Calu3 (cell line): Measurements from ENCODE around the gene EFCC1. TPM values are rescaled to one million over a fixed set of nuclear protein-coding genes. Genes with fewer than 3 reads are reported as not detected.
"Not testable (repeated sequence)": the region's sequence is repeated elsewhere in the genome, so short reads cannot be mapped to it uniquely, and the experiment has no call there.

Experiments
- BruUV-seq: library from RNA; stranded (reverse); fragments of 400-500 nt; replicated peaks from 2 replicates; lab custom pipeline; 2021; lab: Mats Ljungman, UMichigan
- CTCF ChIA-PET: fragments of 300-600 bp; sonication (Branson Sonifier 250); formaldehyde crosslinking; loops from one replicate; lab custom pipeline; 2022; ENCODE audit warnings: antibody characterized with exemption; lab: Charles Lee
- DNase-seq: peaks from one replicate; pipeline ENCODE4 v3.0.0; 2022
- H3K27ac Mint-ChIP-seq: one replicate; pipeline ENCODE4 v1.8.0; 2022; ENCODE audit warnings: mixed read lengths; ENCODE audit not compliant: unreplicated experiment
- H3K27me3 Mint-ChIP-seq: one replicate; pipeline ENCODE4 v1.8.0; 2022; ENCODE audit warnings: mixed read lengths; ENCODE audit not compliant: unreplicated experiment
- H3K36me3 Mint-ChIP-seq: one replicate; pipeline ENCODE4 v1.8.0; 2022; ENCODE audit warnings: mild to moderate bottlenecking, moderate library complexity, mixed read lengths; ENCODE audit not compliant: insufficient read depth, unreplicated experiment
- H3K4me1 Mint-ChIP-seq: one replicate; pipeline ENCODE4 v1.8.0; 2022; ENCODE audit warnings: mild to moderate bottlenecking, low read depth, mixed read lengths; ENCODE audit not compliant: unreplicated experiment
- H3K4me3 Mint-ChIP-seq: one replicate; pipeline ENCODE4 v1.8.0; 2022; ENCODE audit warnings: mild to moderate bottlenecking, low read depth, moderate library complexity, mixed read lengths; ENCODE audit not compliant: unreplicated experiment
- H3K9me3 Mint-ChIP-seq: one replicate; pipeline ENCODE4 v1.8.0; 2022; ENCODE audit warnings: low read depth, mixed read lengths; ENCODE audit not compliant: unreplicated experiment
- CTCF ChIP-seq: fragments of 200-600 bp; IDR thresholded peaks from one replicate; pipeline ENCODE4 v1.8.0; 2022; ENCODE audit warnings: antibody characterized with exemption; ENCODE audit not compliant: unreplicated experiment
- intact Hi-C: fragments of 100-400 bp; cut with micrococcal nuclease; formaldehyde crosslinking; loops from one replicate; pipeline ENCODE4 v1.10.0; 2022; ENCODE audit not compliant: unreplicated experiment
- total RNA-seq: library from RNA; stranded (reverse); gene quantifications from 2 replicates; pipeline ENCODE4 v1.2.3, GENCODE V29; 2022

Gene EFCC1
- total RNA-seq, 1 experiment from 2014 or later = not detected

- no peak for DNase-seq
- no peak overlapping the region for H3K27ac Mint-ChIP-seq
- TF ChIP-seq CTCF = no peak
- H3K27me3 Mint-ChIP-seq = peaks cover 42% of the 10 kb centered on the region
- CTCF ChIA-PET = interaction anchor here (0.6 to 0.9 kb wide), 4 partner anchors 12 to 91 kb away, joined by 3 to 4 read pairs (median 3); no protein-coding TSS in a partner anchor
- no TSS peak for BruUV-seq
- peaks cover 4% of the 10 kb centered on the region for H3K36me3 Mint-ChIP-seq
- H3K9me3 Mint-ChIP-seq = peaks cover 3% of the 10 kb centered on the region
- no peak overlapping the region for H3K4me3 Mint-ChIP-seq
- no peaks in the 10 kb centered on the region for H3K4me1 Mint-ChIP-seq
- intact Hi-C loops = no loop called here
Observed at GRCh38 chr3:129065016-129065719, 64.1 kb downstream of the EFCC1 start.

GRCh38 chr3:129065720-129066073, 64.6 kb downstream of the EFCC1 start:
- CTCF ChIA-PET = interaction anchor here (0.6 to 0.9 kb wide), 3 partner anchors 12 to 90 kb away, joined by 3 read pairs; no protein-coding TSS in a partner anchor
- Mint-ChIP-seq H3K27ac (no peak overlapping the region), H3K36me3 (peaks cover 4% of the 10 kb centered on the region), H3K9me3 (peaks cover 3% of the 10 kb centered on the region), H3K4me3 (no peak overlapping the region), H3K4me1 (no peaks in the 10 kb centered on the region), H3K27me3 (peaks cover 48% of the 10 kb centered on the region)
- TF ChIP-seq CTCF = no peak
- intact Hi-C loops = no loop called here
- no peak for DNase-seq
- no TSS peak for BruUV-seq

- not testable (repeated sequence) for BruUV-seq, H3K4me3 Mint-ChIP-seq
- CTCF ChIA-PET = interaction anchor here (0.6 to 2.2 kb wide), 4 partner anchors 14 to 1285 kb away, joined by 3 to 14 read pairs (median 5); no protein-coding TSS in a partner anchor
Observed at GRCh38 chr3:129067719-129068118, 66.6 kb downstream of the EFCC1 start.

GRCh38 chr3:129068291-129068886, 67.3 kb downstream of the EFCC1 start:
- H3K9me3 Mint-ChIP-seq = peaks cover 3% of the 10 kb centered on the region
- peaks cover 4% of the 10 kb centered on the region for H3K36me3 Mint-ChIP-seq
- DNase-seq = no peak
- no peak overlapping the region for H3K27ac Mint-ChIP-seq
- H3K4me1 Mint-ChIP-seq = no peaks in the 10 kb centered on the region
- BruUV-seq = no TSS peak
- H3K4me3 Mint-ChIP-seq = peak overlapping the region; percentile 29
- H3K27me3 Mint-ChIP-seq = peaks cover 45% of the 10 kb centered on the region
- intact Hi-C loops = no loop called here
- TF ChIP-seq CTCF = no peak
- CTCF ChIA-PET = interaction anchor here (0.6 to 2.2 kb wide), 6 partner anchors 15 to 1286 kb away, joined by 4 to 14 read pairs (median 6); no protein-coding TSS in a partner anchor

More at GRCh38 chr3:129067719-129068118, 66.6 kb downstream of the EFCC1 start:
- intact Hi-C loops, H3K36me3 Mint-ChIP-seq, DNase-seq, H3K4me1 Mint-ChIP-seq, H3K9me3 Mint-ChIP-seq, H3K27ac Mint-ChIP-seq: not testable (repeated sequence)
- H3K27me3 Mint-ChIP-seq = peaks cover 52% of the 10 kb centered on the region

- Mint-ChIP-seq H3K27me3 (peaks cover 42% of the 10 kb centered on the region), H3K4me3 (peak overlapping the region; percentile 29)
- BruUV-seq, H3K4me1 Mint-ChIP-seq, H3K27ac Mint-ChIP-seq, H3K9me3 Mint-ChIP-seq, intact Hi-C loops, DNase-seq, H3K36me3 Mint-ChIP-seq: not testable (repeated sequence)
- CTCF ChIA-PET = interaction anchor here (1.1 to 2.2 kb wide), 4 partner anchors 15 to 53 kb away, joined by 4 to 14 read pairs (median 6); no protein-coding TSS in a partner anchor
Observed at GRCh38 chr3:129069313-129070085, 68.4 kb downstream of the EFCC1 start.
